OCI-LY7 (cell line): ENCODE results near the gene ZNF358.

ENCODE experiments used
- CTCF ChIP-seq: fragments of 200-600 bp; sonication (generic); conservative IDR thresholded peaks from 2 replicates; pipeline ENCODE4 v1.5.1; 2014; ENCODE audit warnings: mild to moderate bottlenecking, antibody characterized with exemption, low read length, moderate library complexity, mixed read lengths
- EZH2phosphoT487 ChIP-seq: fragments of 200-600 bp; sonication (generic); IDR thresholded peaks from 2 replicates; pipeline ENCODE4 v1.6.1; 2018; ENCODE audit warnings: low read depth, borderline replicate concordance, mild to moderate bottlenecking, mixed run types, antibody characterized with exemption, low read length, moderate library complexity, mixed read lengths

- TF ChIP-seq CTCF, result no peak
- TF ChIP-seq EZH2phosphoT487, result no peak
These were observed 43.2 kb downstream of the ZNF358 start for GRCh38 chr19:7559102-7559501.
